Body of pancreas (tissue), 4 donors: ENCODE measurements around the gene GMPPB.

ENCODE experiments used
- CTCF ChIP-seq, 7 experiments: fragments of 450-650 bp in 4 of 7; fragments of 200-600 bp in 3 of 7; sonication (generic) in 3 of 7; IDR thresholded peaks; one replicate each; pipeline ENCODE4 v1.5.1; 2016 to 2019; ENCODE audit warnings: antibody characterized with exemption in 7 of 7
- POLR2A ChIP-seq, 3 donors: fragments of 450-650 bp; IDR thresholded peaks; one replicate each; pipeline ENCODE4 v1.6.1; 2016; ENCODE audit warnings: antibody characterized with exemption in 3 of 3, mild to moderate bottlenecking in 2 of 3

- TF ChIP-seq CTCF (IDR thresholded peaks at IDR 0.05) (no peak), POLR2A (IDR thresholded peaks at IDR 0.05) (no peak)
These were observed 50.5 kb downstream of the GMPPB start for GRCh38 chr3:49673121-49673714.
